ENCODE measurements around the gene UTF1.
"Not testable (repeated sequence)": the region's sequence is repeated elsewhere in the genome, so short reads cannot be mapped to it uniquely, and the experiment has no call there.

Gene UTF1

DNA sequence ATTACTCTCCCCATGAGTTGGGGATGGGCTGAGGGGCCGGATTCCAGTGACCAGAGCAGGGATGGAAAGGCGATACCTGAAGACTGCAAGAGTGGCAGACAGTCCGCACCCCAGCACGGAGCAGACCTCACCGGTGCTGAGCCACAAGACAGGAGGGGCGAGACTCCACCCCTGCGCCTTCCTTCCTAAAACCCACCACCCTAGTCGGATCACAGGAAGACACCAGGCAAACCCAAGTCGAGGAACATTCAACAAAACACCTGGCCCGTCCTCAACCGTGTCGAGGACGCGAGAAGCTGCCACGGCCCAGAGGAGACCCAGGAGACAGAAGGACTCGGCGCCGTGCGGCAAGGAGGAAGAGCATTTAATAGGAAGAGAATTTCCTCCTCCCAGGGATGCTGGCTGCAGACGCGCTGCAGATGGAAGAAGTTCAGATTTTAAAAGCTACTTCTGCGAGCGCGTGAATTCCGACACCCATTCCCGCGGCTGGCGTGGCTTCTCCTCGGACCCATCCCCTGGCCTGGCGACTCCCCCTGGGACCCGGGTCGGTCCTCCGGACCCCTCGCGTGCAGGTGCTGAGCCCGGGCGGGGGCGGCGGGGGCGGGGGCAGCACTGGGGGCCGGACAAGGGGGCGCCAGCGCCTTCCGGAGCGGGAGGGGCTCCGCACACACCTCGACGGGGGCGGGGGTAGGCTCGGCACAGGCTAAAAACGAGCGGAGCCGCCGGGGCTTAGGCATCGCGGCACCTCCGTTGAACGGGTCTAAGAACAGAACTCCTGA is 563 bp upstream of the UTF1 start:
- Histone ChIP-seq H3K9ac (ENCODE audit: low read depth in 1 of 2, low read length in 2 of 2) (no peak overlapping the region), H3K27ac (ENCODE audit: low read depth in 2 of 2, low read length in 2 of 2) (no peak overlapping the region), H3K36me3 (ENCODE audit: control insufficient read depth in 2 of 2, insufficient read depth in 2 of 2, low read length in 2 of 2) (no peaks in the 10 kb centered on the region), H3K9me3 (ENCODE audit: control insufficient read depth in 2 of 2, low read length in 2 of 2) (no peaks in the 10 kb centered on the region), H3K4me1 (ENCODE audit: control insufficient read depth in 2 of 2, insufficient read depth in 2 of 2, low read length in 2 of 2) (no peaks in the 10 kb centered on the region), H3K27me3 (ENCODE audit: control insufficient read depth in 2 of 2, insufficient read depth in 2 of 2, low read length in 2 of 2) (peaks cover 15 to 22% of the 10 kb centered on the region in 2 donors), H3K4me3 (ENCODE audit: low read length in 2 of 2) (no peak overlapping the region)

DNA sequence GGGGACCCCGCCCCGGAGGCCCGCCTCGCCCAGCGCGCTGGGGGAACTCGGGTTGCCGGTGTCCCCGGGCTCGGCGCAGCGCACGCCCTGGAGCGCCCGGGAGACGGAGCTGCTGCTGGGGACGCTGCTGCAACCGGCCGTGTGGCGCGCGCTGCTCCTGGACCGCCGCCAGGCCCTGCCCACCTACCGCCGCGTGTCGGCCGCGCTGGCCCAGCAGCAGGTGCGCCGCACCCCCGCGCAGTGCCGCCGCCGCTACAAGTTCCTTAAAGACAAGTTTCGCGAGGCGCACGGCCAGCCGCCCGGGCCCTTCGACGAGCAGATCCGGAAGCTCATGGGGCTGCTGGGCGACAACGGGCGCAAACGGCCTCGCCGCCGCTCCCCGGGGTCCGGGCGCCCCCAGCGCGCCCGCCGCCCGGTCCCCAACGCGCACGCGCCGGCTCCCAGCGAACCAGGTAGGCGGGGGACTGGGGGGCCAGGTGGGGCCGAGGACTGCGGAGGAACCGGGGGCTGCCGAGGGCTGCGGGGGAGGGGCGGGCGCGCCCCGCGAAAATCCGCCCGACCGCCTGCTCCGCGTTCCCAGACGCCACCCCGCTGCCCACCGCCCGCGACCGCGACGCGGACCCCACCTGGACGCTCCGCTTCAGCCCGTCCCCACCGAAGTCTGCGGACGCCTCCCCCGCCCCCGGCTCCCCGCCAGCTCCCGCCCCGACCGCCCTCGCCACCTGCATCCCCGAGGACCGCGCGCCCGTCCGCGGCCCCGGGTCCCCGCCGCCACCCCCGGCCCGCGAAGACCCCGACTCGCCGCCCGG is 574 bp downstream of the UTF1 start:
- Histone ChIP-seq H3K27ac (ENCODE audit: low read depth in 2 of 2, low read length in 2 of 2) (no peak overlapping the region), H3K27me3 (ENCODE audit: control insufficient read depth in 2 of 2, insufficient read depth in 2 of 2, low read length in 2 of 2) (peaks cover 15 to 22% of the 10 kb centered on the region in 2 donors), H3K4me3 (ENCODE audit: low read length in 2 of 2) (no peak overlapping the region), H3K36me3 (ENCODE audit: control insufficient read depth in 2 of 2, insufficient read depth in 2 of 2, low read length in 2 of 2) (no peaks in the 10 kb centered on the region), H3K9ac (ENCODE audit: low read depth in 1 of 2, low read length in 2 of 2) (no peak overlapping the region), H3K4me1 (ENCODE audit: control insufficient read depth in 2 of 2, insufficient read depth in 2 of 2, low read length in 2 of 2) (no peaks in the 10 kb centered on the region), H3K9me3 (ENCODE audit: control insufficient read depth in 2 of 2, low read length in 2 of 2) (no peaks in the 10 kb centered on the region)

- Histone ChIP-seq H3K4me3 (ENCODE audit: low read length in 2 of 2) (no peak overlapping the region), H3K27ac (ENCODE audit: low read depth in 2 of 2, low read length in 2 of 2) (no peak overlapping the region), H3K36me3 (ENCODE audit: control insufficient read depth in 2 of 2, insufficient read depth in 2 of 2, low read length in 2 of 2) (no peaks in the 10 kb centered on the region), H3K9ac (ENCODE audit: low read depth in 1 of 2, low read length in 2 of 2) (no peak overlapping the region), H3K4me1 (ENCODE audit: control insufficient read depth in 2 of 2, insufficient read depth in 2 of 2, low read length in 2 of 2) (no peaks in the 10 kb centered on the region), H3K9me3 (ENCODE audit: control insufficient read depth in 2 of 2, low read length in 2 of 2) (no peaks in the 10 kb centered on the region), H3K27me3 (ENCODE audit: control insufficient read depth in 2 of 2, insufficient read depth in 2 of 2, low read length in 2 of 2) (peaks cover 18 to 22% of the 10 kb centered on the region in 2 donors)
Observed at GRCh38 chr10:133231244-133231945, 1.4 kb downstream of the UTF1 start.

DNA sequence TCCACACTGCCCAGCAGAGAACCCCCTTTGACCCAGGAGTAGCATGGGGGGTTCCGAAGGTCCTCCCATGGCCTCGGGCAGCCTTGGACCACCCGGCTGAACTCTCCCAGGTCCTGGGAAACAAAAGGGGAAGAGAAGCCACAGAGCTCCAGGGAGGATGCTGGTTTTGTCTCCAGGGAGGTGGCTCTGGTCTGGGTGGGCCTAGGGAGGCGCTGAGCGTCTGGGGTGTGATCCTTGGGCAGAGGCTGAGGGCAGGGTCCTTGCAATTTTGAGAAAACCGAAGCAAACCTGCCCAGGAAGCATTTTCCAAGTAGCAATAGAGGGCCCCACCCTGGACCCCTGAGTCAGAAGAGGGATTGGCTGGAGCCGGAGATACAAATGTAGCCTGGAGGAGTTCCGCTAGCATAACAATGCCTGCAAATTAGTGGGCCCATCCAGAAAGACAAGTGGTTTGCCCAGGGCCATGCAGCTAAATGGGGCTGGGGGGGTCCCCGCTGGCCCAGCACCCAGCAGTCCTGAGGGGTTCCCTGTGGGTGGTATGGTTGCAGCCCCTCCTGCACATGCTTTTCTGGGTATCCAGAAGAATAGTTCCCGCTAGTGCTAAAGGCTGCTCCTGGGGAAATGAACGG is 2.0 kb downstream of the UTF1 start:
- Histone ChIP-seq H3K27ac (ENCODE audit: low read depth in 2 of 2, low read length in 2 of 2) (no peak overlapping the region), H3K27me3 (ENCODE audit: control insufficient read depth in 2 of 2, insufficient read depth in 2 of 2, low read length in 2 of 2) (peaks cover 17 to 18% of the 10 kb centered on the region in 2 donors), H3K4me3 (ENCODE audit: low read length in 2 of 2) (no peak overlapping the region), H3K9me3 (ENCODE audit: control insufficient read depth in 2 of 2, low read length in 2 of 2) (no peaks in the 10 kb centered on the region), H3K36me3 (ENCODE audit: control insufficient read depth in 2 of 2, insufficient read depth in 2 of 2, low read length in 2 of 2) (no peaks in the 10 kb centered on the region), H3K9ac (ENCODE audit: low read depth in 1 of 2, low read length in 2 of 2) (no peak overlapping the region), H3K4me1 (ENCODE audit: control insufficient read depth in 2 of 2, insufficient read depth in 2 of 2, low read length in 2 of 2) (no peaks in the 10 kb centered on the region)

DNA sequence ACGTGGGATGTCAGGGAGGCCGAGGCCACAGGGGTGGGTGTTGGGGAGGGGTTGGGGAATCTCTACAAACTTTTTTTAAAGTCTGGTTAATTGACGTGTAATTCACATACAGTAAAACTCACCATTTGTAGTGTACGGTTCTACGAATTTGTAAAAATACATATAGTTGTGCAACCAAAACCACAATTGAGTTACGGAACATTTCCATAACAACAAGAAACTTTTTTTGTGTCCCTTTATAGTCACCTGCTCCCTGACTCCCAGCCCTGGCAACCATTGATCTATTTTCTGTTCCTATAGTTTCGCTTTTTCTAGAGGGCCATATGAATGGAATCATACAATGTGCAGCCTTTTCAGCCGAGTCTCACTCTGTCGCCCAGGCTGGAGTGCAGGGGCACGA is 4.8 kb downstream of the UTF1 start:
- H3K4me3 ChIP-seq (ENCODE audit: low read length in 2 of 2); H3K36me3 ChIP-seq (ENCODE audit: control insufficient read depth in 2 of 2, insufficient read depth in 2 of 2, low read length in 2 of 2); H3K4me1 ChIP-seq (ENCODE audit: control insufficient read depth in 2 of 2, insufficient read depth in 2 of 2, low read length in 2 of 2); H3K27ac ChIP-seq (ENCODE audit: low read depth in 2 of 2, low read length in 2 of 2); H3K9me3 ChIP-seq (ENCODE audit: control insufficient read depth in 2 of 2, low read length in 2 of 2); H3K9ac ChIP-seq (ENCODE audit: low read depth in 1 of 2, low read length in 2 of 2): not testable (repeated sequence)
- H3K27me3 ChIP-seq (ENCODE audit: control insufficient read depth in 2 of 2, insufficient read depth in 2 of 2, low read length in 2 of 2), result peaks cover 11 to 13% of the 10 kb centered on the region in 2 donors

DNA sequence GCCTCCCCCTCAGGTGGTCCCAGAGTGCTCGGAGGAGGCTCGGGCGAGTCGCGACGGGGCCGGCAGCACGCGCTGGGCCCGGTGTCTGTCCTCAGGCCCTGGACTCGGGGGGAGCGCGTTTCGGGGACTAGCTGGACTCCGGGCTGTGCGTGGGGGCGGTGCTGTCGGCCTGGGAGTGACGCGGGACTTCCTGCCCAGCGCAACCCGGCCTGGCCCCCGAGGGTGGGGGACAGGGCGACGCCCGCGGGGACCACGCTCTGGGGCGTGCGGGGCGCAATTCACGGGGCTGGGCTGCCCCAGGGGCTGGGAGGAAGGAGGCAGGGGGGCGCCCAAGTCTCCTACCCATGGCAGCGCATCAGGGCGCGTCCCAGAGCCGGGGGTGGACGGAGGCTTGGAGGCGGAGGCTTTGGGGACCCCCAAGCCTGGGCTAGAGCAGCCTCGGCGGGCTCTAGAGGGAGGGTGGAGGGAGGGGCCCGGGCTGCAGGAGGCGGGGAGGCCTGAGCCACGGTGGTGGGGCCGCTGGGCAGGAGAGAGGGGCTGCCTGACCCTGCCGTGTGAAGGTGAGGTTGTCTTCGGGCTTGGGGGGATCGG is 5.3 kb downstream of the UTF1 start:
- peaks cover 11 to 13% of the 10 kb centered on the region in 2 donors for H3K27me3 ChIP-seq (ENCODE audit: control insufficient read depth in 2 of 2, insufficient read depth in 2 of 2, low read length in 2 of 2)
- no peak overlapping the region for H3K4me3 ChIP-seq (ENCODE audit: low read length in 2 of 2)
- H3K36me3 ChIP-seq (ENCODE audit: control insufficient read depth in 2 of 2, insufficient read depth in 2 of 2, low read length in 2 of 2), result no peaks in the 10 kb centered on the region
- H3K9me3 ChIP-seq (ENCODE audit: control insufficient read depth in 2 of 2, low read length in 2 of 2), result no peaks in the 10 kb centered on the region
- no peaks in the 10 kb centered on the region for H3K4me1 ChIP-seq (ENCODE audit: control insufficient read depth in 2 of 2, insufficient read depth in 2 of 2, low read length in 2 of 2)
- H3K27ac ChIP-seq (ENCODE audit: low read depth in 2 of 2, low read length in 2 of 2), result no peak overlapping the region
- no peak overlapping the region for H3K9ac ChIP-seq (ENCODE audit: low read depth in 1 of 2, low read length in 2 of 2)

DNA sequence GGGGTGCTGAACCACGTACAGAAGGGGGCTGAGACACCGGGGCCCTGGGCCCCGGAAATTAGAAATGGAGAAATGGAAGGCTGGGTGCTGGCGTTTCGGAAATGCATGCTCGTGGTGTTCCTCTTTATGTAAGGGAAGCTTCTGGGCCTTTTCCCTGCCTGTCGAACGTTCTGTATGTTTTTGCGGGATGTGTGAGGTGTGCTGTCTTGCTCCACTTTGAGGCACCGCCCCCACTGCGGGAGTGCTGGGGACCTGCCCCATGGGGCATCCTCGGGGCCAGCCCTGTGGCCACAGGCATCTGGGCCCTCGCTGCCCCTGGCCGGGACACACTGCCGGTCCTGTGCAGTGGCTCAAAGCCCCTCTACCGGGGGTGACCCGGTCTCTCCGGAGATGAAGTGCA is 5.9 kb downstream of the UTF1 start:
- Histone ChIP-seq H3K9me3 (ENCODE audit: control insufficient read depth in 2 of 2, low read length in 2 of 2) (no peaks in the 10 kb centered on the region), H3K9ac (ENCODE audit: low read depth in 1 of 2, low read length in 2 of 2) (no peak overlapping the region), H3K4me3 (ENCODE audit: low read length in 2 of 2) (no peak overlapping the region), H3K4me1 (ENCODE audit: control insufficient read depth in 2 of 2, insufficient read depth in 2 of 2, low read length in 2 of 2) (peaks cover 1% of the 10 kb centered on the region in 2 donors), H3K36me3 (ENCODE audit: control insufficient read depth in 2 of 2, insufficient read depth in 2 of 2, low read length in 2 of 2) (no peaks in the 10 kb centered on the region), H3K27me3 (ENCODE audit: control insufficient read depth in 2 of 2, insufficient read depth in 2 of 2, low read length in 2 of 2) (peaks cover 13 to 15% of the 10 kb centered on the region in 2 donors), H3K27ac (ENCODE audit: low read depth in 2 of 2, low read length in 2 of 2) (no peak overlapping the region)

DNA sequence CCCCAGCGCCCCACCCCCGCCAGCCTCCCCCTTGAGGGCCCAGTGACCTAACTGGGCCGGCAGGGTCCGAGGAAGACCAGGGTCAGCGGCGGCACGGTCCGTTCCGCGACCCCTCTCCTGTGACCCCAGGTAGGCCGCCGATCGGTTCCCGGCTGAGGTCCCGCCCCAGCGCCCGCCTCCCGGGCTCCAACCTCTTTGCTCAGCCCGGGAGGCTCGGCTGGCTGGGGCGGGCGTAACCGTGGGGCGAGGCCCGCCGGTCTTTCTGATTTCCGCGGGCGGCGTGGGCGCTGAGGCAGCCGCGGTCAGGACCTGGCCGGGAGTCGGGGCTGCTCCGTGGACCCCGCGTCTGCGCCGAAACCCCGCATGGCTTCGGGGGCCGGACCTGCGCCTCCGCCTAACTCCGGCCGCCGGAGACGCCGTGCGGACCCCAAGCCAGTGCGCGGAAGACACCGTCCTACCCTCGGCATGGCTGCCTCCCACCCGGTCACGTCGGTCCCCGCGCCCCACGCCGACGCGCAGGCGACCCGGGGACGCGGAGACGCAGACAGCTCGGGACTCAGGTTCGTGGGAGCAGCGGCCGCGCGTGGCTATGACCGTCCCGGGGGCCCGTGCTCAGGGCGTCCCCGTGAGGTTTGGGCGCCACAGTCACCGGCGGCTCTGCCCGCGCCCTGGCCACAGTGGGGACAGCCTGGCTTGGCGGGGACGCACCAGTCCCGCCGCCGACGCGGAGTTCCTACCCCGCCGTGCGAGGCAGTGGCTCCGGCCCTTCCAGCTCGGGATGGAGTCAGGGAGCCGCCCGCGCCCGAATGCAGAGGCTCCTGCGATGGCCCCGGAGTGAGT is 6.6 kb downstream of the UTF1 start:
- Histone ChIP-seq H3K9ac (ENCODE audit: low read depth in 1 of 2, low read length in 2 of 2) (no peak overlapping the region), H3K27ac (ENCODE audit: low read depth in 2 of 2, low read length in 2 of 2) (no peak overlapping the region), H3K9me3 (ENCODE audit: control insufficient read depth in 2 of 2, low read length in 2 of 2) (no peaks in the 10 kb centered on the region), H3K27me3 (ENCODE audit: control insufficient read depth in 2 of 2, insufficient read depth in 2 of 2, low read length in 2 of 2) (peaks cover 15 to 20% of the 10 kb centered on the region in 2 donors), H3K36me3 (ENCODE audit: control insufficient read depth in 2 of 2, insufficient read depth in 2 of 2, low read length in 2 of 2) (no peaks in the 10 kb centered on the region), H3K4me3 (ENCODE audit: low read length in 2 of 2) (no peak overlapping the region), H3K4me1 (ENCODE audit: control insufficient read depth in 2 of 2, insufficient read depth in 2 of 2, low read length in 2 of 2) (peaks cover 4 to 7% of the 10 kb centered on the region in 2 donors)

DNA sequence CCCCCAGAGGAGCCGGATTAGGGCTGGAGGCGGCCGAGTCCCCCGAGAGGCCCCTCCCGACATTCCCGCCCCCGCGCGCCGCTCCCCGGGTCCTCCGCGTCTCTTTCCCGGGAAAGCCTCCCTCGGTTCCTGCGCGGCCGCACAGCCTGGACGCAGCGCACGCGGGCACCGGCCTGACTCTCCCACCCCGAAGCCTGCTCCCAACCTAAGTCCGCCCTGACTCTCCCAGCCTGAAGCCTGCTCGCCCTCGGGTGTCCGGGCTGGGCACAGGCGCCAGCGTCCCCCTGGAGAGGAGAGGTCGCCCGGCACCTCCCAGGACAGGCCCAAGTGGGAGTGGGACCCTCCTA is 7.2 kb downstream of the UTF1 start:
- no peak overlapping the region for H3K27ac ChIP-seq (ENCODE audit: low read depth in 2 of 2, low read length in 2 of 2)
- H3K36me3 ChIP-seq (ENCODE audit: control insufficient read depth in 2 of 2, insufficient read depth in 2 of 2, low read length in 2 of 2), result no peaks in the 10 kb centered on the region
- no peak overlapping the region for H3K4me3 ChIP-seq (ENCODE audit: low read length in 2 of 2)
- peaks cover 10 to 22% of the 10 kb centered on the region in 2 donors for H3K27me3 ChIP-seq (ENCODE audit: control insufficient read depth in 2 of 2, insufficient read depth in 2 of 2, low read length in 2 of 2)
- H3K9ac ChIP-seq (ENCODE audit: low read depth in 1 of 2, low read length in 2 of 2), result no peak overlapping the region
- no peaks in the 10 kb centered on the region for H3K9me3 ChIP-seq (ENCODE audit: control insufficient read depth in 2 of 2, low read length in 2 of 2)
- H3K4me1 ChIP-seq (ENCODE audit: control insufficient read depth in 2 of 2, insufficient read depth in 2 of 2, low read length in 2 of 2), result peaks cover 7 to 9% of the 10 kb centered on the region in 2 donors

Measured in mucosa of rectum (tissue), 2 donors.